ENCODE measurements around the gene HIF3A. TPM values are rescaled to one million over a fixed set of nuclear protein-coding genes. Genes with fewer than 3 reads are reported as not detected.
"Not testable (repeated sequence)": the region's sequence is repeated elsewhere in the genome, so short reads cannot be mapped to it uniquely, and the experiment has no call there.

The HIF3A gene
- total and polyA plus RNA-seq, 5 experiments from 2014 or later: not detected

DNA sequence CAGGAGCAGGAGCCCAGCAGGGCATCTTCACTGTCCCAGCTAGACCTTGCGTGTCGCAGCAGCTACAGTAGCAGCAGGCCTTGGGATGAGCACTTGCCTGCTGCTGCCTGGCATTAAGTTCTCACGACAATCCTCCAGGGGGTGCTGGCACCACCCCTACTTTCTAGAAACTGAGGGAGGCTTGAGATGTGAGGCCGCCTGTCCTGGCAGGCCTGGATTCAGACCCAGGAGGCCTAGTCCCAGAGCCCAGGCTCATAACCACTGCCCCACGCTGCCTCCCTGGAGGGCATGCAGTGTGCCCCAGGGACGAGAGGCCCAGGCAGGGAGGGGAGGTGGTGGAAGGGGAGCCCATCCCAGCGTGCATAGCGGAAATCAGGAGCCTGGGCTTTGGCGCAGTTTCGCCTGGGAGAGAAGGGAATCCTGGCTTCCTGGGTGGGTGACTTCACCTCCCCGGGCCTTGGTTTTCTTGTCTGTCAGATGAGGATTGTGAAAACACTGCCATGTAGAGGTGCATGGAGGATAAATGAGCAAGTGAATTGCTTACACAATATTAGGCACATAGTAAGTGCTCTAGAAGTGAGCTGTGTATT, 76.2 kb downstream of the HIF3A start:
- H3K27ac Mint-ChIP-seq: no peak overlapping the region
- H3K4me1 Mint-ChIP-seq: peaks cover 15 to 33% (median 19%) of the 10 kb centered on the region in 4 donors
- H3K27me3 Mint-ChIP-seq: no peaks in the 10 kb centered on the region
- POLR2A ChIA-PET: interaction anchor here (1.2 kb wide), 1 partner anchor 11 kb away, joined by 3 read pairs; no protein-coding TSS in a partner anchor
- DNase-seq: no peak
- no peak for ATAC-seq
- H3K4me3 Mint-ChIP-seq: no peak overlapping the region
- no peaks in the 10 kb centered on the region for H3K9me3 Mint-ChIP-seq
- H3K36me3 Mint-ChIP-seq: peaks cover 0 to 45% (median 2%) of the 10 kb centered on the region in 3 donors

DNA sequence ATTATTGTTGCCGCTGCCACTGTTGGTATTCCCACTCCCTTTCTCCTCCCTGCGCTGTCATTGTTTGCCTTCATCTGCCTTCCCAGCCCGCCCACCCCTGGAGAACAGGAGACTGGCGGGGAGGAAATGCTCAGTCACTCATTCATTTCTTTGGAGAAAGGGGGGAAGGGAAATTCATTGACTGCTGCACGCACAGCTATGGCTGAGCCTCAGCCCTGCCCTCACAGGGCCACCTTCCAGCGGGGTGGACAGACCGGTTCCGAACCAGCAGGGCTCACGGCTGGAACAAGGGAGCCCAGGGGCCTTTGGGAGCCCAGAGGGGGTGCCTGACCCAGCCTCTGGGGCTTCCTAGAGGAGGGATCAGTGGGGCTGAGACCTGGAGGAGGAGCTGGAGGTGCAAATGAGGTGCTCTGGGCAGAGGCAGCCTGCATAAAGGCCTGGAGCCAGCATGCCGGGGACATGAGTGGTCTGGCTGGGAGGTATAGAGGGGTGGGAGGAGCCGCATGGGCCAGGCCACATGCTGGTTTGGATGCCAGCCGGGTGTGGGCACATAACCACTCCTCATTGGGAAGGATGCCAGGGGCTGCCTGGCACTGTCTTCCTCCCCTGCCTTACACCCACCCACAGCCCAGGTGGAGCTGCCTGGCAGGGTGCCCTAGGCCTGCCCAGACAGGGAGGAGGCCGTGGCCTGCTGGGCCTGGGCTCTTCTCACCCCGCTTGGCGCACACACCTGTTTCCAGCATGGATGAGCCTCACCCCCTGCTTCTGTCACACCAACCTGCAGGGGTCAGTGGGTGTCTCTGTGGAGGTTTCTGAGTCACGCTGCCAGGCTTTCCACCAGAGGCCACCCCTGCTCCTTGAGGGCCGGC, 76.9 kb downstream of the HIF3A start:
- H3K4me3 Mint-ChIP-seq: no peak overlapping the region
- DNase-seq (peak in 2 of 10 donors; percentile 12 to 14), ATAC-seq (peak in 1 of 2 donors; percentile 43)
- H3K9me3 Mint-ChIP-seq: no peaks in the 10 kb centered on the region
- POLR2A ChIA-PET: no interaction called here
- H3K27me3 Mint-ChIP-seq: no peaks in the 10 kb centered on the region
- H3K4me1 Mint-ChIP-seq: peaks cover 14 to 31% (median 18%) of the 10 kb centered on the region in 4 donors
- peaks cover 0 to 50% (median 5%) of the 10 kb centered on the region in 3 donors for H3K36me3 Mint-ChIP-seq
- H3K27ac Mint-ChIP-seq: peak overlapping the region in 3 of 10 donors; percentile 15 to 41 (median 20)

DNA sequence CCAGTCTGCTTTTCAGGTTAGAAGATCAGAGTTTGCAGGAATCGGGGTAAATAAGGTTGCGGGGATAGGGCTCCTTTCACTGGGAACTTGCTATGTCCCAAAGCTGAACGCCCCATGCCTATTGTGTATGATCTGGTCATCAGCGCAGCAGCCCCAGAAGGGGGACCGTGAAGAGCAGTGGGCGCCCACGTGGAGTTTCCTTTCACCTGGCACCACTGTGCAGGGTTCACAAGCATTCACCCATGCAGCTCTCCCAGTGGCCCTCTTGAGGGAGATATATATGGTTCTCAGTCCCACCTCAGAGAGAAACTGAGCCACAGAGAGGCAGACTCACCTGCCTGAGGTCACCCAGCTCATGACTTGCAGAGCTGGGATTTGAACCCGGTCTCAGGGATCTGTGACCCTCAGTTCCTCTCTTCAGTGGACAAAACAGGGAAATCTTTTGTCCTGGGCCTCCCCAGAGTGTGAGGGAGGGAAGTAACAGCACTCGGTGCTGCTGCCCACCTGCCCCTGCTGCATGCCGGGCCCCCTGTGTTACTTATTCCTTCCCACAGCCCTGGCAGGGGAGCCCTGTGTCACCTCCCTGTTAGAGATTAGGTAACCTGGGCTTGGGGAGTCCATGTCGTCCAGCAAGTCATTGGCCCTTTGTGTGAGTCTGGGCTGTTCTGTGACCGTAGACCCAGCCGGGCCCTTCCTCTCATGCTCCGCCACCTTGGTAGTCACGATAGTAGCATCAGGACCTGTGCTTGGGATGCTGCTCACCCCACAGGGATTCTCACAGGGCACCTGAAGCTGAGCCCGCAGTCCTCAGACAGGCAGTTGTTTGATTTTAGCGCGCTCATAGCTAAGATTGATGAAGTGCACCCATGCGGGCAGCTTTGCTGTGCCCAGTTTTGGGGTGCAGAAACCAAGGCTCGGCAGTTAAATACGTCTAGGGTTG, 78.0 kb downstream of the HIF3A start:
- DNase-seq (no peak), ATAC-seq (no peak)
- Mint-ChIP-seq H3K4me1 (peaks cover 11 to 26% (median 15%) of the 10 kb centered on the region in 4 donors), H3K27ac (peak overlapping the region in 1 of 10 donors; percentile 39), H3K36me3 (peaks cover 0 to 54% (median 8%) of the 10 kb centered on the region in 3 donors), H3K9me3 (no peaks in the 10 kb centered on the region), H3K4me3 (no peak overlapping the region), H3K27me3 (no peaks in the 10 kb centered on the region)
- POLR2A ChIA-PET: interaction anchor here (0.7 kb wide), 1 partner anchor 11 kb away, joined by 3 read pairs; no protein-coding TSS in a partner anchor

DNA sequence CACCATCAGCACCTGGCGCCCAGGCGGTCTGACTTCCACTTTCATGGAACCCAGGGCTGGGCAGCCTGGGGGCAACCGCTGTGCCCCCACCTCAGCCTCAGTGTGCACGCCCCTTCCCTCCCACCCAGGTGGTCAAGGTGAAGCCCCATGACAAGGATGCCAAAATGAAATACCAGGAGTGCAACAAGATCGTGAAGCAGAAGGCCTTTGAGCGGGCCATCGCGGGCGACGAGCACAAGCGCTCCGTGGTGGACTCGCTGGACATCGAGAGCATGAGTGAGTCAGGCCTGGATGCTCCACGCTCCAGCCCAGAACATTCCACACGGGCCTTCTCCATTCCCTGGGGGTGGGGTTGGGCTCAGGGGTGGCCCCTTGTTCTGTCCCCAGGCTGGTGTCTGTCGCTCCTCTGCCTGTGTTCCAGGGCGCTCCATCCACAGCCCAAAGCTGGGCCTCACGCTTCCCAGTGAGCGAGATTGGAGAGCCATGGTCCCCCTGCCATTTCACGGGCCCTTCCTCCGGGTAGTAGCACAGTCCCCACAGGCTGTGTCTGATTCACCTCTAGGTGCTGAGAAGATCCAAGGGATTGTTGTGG, 78.7 kb downstream of the HIF3A start:
- H3K27ac Mint-ChIP-seq: peak overlapping the region in 1 of 10 donors; percentile 41
- H3K36me3 Mint-ChIP-seq: peaks cover 5 to 61% (median 11%) of the 10 kb centered on the region in 3 donors
- POLR2A ChIA-PET, H3K27me3 Mint-ChIP-seq, ATAC-seq, DNase-seq, H3K9me3 Mint-ChIP-seq, H3K4me3 Mint-ChIP-seq: not testable (repeated sequence)
- H3K4me1 Mint-ChIP-seq: peaks cover 13 to 22% (median 15%) of the 10 kb centered on the region in 4 donors

- H3K4me1 Mint-ChIP-seq: peaks cover 5 to 18% (median 10%) of the 10 kb centered on the region in 4 donors
- DNase-seq (no peak), ATAC-seq (no peak)
- H3K27me3 Mint-ChIP-seq: no peaks in the 10 kb centered on the region
- peak overlapping the region in 3 of 10 donors; percentile 27 to 41 (median 35) for H3K27ac Mint-ChIP-seq
- POLR2A ChIA-PET: no interaction called here
- H3K36me3 Mint-ChIP-seq: peaks cover 10 to 66% (median 18%) of the 10 kb centered on the region in 3 donors
- H3K9me3 Mint-ChIP-seq: no peaks in the 10 kb centered on the region
- H3K4me3 Mint-ChIP-seq: no peak overlapping the region
These were observed 79.7 kb downstream of the HIF3A start for GRCh38 chr19:46376241-46377153.

GRCh38 chr19:46378268-46378667, 81.4 kb downstream of the HIF3A start:
- Mint-ChIP-seq H3K27ac (peak overlapping the region in 1 of 10 donors; percentile 65), H3K9me3 (no peaks in the 10 kb centered on the region), H3K4me1 (peaks cover 0 to 8% (median 5%) of the 10 kb centered on the region in 4 donors), H3K27me3 (no peaks in the 10 kb centered on the region), H3K4me3 (no peak overlapping the region), H3K36me3 (peaks cover 10 to 75% (median 27%) of the 10 kb centered on the region in 3 donors)
- no peak for ATAC-seq
- DNase-seq: no peak
- POLR2A ChIA-PET: no interaction called here

DNA sequence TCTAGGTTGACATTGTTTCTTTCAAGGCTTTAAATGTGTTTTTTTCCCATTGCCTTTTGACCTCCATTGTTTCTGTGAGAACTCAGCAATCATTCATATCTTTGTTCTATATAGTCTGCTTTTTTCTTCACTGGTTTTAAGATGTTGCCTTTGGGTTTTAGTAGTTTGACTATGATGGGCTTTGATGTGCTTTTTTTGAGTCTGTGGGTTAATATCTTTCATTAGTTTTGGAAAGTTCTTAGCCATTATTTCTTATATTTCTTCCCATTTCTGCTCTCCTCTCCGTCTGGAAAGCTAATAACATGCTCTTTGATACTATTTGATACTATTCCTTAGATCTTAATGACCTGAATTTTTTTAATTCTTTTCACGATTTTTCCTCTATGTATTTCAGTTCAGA, 83.8 kb downstream of the HIF3A start:
- POLR2A ChIA-PET: no interaction called here
- Mint-ChIP-seq H3K36me3 (peaks cover 10 to 94% (median 33%) of the 10 kb centered on the region in 3 donors), H3K4me1 (peaks cover 0 to 7% (median 3%) of the 10 kb centered on the region in 4 donors), H3K9me3 (no peaks in the 10 kb centered on the region), H3K4me3 (no peak overlapping the region), H3K27me3 (no peaks in the 10 kb centered on the region), H3K27ac (no peak overlapping the region)
- DNase-seq: no peak
- no peak for ATAC-seq

DNA sequence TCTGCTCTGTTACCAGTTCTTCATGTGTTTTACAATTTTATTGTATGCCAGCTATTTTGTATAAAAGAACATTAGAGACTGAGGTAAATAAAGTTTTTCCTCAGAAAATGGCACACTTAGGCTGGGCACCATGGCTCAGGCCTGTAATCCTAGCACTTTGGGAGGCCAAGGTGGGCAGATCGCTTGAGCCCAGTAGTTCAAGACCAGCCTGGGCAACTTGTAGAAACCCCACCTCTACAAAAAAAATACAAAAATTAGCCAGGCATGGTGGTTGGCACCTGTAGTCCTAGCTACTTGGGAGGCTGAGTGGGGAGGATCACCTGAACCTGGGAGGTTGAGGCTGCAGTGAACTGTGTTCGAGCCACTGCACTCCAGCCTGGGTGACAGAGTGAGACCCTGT, 84.5 kb downstream of the HIF3A start:
- no peak for ATAC-seq
- no peaks in the 10 kb centered on the region for H3K9me3 Mint-ChIP-seq
- peaks cover 10 to 92% (median 33%) of the 10 kb centered on the region in 3 donors for H3K36me3 Mint-ChIP-seq
- POLR2A ChIA-PET: no interaction called here
- no peak overlapping the region for H3K27ac Mint-ChIP-seq
- no peaks in the 10 kb centered on the region for H3K27me3 Mint-ChIP-seq
- peaks cover 0 to 5% (median 3%) of the 10 kb centered on the region in 4 donors for H3K4me1 Mint-ChIP-seq
- H3K4me3 Mint-ChIP-seq: no peak overlapping the region
- DNase-seq: no peak

DNA sequence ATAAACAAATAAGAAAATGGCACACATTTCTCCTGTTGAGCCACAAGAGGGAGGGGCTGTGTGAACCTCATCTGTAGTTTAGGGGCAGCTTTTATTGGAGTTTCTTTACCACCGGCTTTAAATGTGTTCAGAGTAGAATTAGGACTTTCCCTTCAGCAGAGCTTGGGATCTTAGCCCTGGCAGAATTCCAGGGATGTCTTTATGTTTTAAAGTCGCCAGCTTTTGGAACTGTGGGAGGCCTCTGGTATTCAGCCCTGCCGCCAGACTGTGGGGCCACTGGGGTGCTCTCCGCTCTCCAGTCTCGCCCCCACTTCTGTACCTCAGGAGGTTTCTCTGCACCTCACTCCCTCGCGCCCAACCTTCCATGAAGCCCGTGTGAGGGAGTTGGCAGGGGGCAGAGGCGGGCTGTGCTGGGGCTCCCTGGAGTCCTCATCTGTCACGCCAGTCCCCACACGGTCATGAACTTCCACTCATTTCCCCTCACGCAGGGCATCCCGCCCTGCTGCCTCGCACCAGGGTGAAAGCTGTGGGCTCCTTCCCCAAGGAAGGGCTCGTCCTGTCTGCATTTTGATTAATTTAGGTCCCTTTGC, 85.0 kb downstream of the HIF3A start:
- POLR2A ChIA-PET: no interaction called here
- Mint-ChIP-seq H3K4me1 (peaks cover 0 to 5% (median 3%) of the 10 kb centered on the region in 4 donors), H3K27ac (no peak overlapping the region), H3K27me3 (no peaks in the 10 kb centered on the region), H3K36me3 (peaks cover 10 to 91% (median 34%) of the 10 kb centered on the region in 3 donors), H3K4me3 (no peak overlapping the region), H3K9me3 (no peaks in the 10 kb centered on the region)
- ATAC-seq (no peak), DNase-seq (no peak)

GRCh38 chr19:46383171-46383815, 86.5 kb downstream of the HIF3A start:
- ATAC-seq: no peak
- H3K36me3 Mint-ChIP-seq: peaks cover 10 to 90% (median 33%) of the 10 kb centered on the region in 3 donors
- peak overlapping the region in 2 of 10 donors; percentile 1 to 22 for H3K27ac Mint-ChIP-seq
- H3K9me3 Mint-ChIP-seq: no peaks in the 10 kb centered on the region
- POLR2A ChIA-PET: no interaction called here
- H3K27me3 Mint-ChIP-seq: no peaks in the 10 kb centered on the region
- no peak overlapping the region for H3K4me3 Mint-ChIP-seq
- no peak for DNase-seq
- H3K4me1 Mint-ChIP-seq: peaks cover 0 to 5% (median 3%) of the 10 kb centered on the region in 4 donors

Data from naive thymus-derived CD8-positive, alpha-beta T cell (primary cell).